HepG2 (cell line): Measurements from ENCODE around the gene TM7SF3. TPM values are rescaled to one million over a fixed set of nuclear protein-coding genes. Genes with fewer than 3 reads are reported as not detected.

Experiments used
- ATAC-seq: fragments of 200-7000 bp; cut with Tn5 transposase; 3 replicates; pipeline ENCODE4 v1.9.1; 2020; ENCODE audit warnings: mild to moderate bottlenecking, moderate library complexity
- BruUV-seq: library from RNA; stranded (reverse); fragments of 400-500 nt; replicated peaks from 2 replicates; lab custom pipeline; 2021; lab: Mats Ljungman, UMichigan
- CTCF ChIA-PET: fragments of 300-600 bp; formaldehyde crosslinking; extraction: SDS; loops from one replicate; lab custom pipeline; 2021; ENCODE audit warnings: low total read pairs, inconsistent platforms, low intra/inter-chr PET ratio; lab: Yijun Ruan, JAX
- POLR2A ChIA-PET: fragments of 350-600 bp; sonication (Branson Sonifier 250); formaldehyde crosslinking; loops from one replicate; lab custom pipeline; 2020; ENCODE audit warnings: antibody characterized with exemption, inconsistent platforms; lab: Yijun Ruan, JAX
- DNase-seq: peaks from one replicate; pipeline ENCODE4 v3.0.0-alpha.2; 2015; ENCODE audit warnings: low spot score
- FAIRE-seq: peaks from 3 replicates; lab custom pipeline; 2011; peaks lifted over from hg19 to GRCh38; lab: Jason Lieb, UNC
- H2AFZ ChIP-seq: one replicate; pipeline ENCODE4 v1.6.1; 2011; ENCODE audit warnings: low read length, inconsistent platforms
- H3K27ac ChIP-seq: fragments of 300-600 bp; 3 replicates; pipeline ENCODE4 v1.8.0; 2011; ENCODE audit warnings: mixed run types, mild to moderate bottlenecking, mixed read lengths, low read length, inconsistent platforms; ENCODE audit not compliant: insufficient read depth; ENCODE audit errors: extremely low read length
- H3K27me3 ChIP-seq, 2 experiments: fragments of 200-600 bp in 1 of 2; 2 replicates in 1 of 2; 3 replicates in 1 of 2; pipeline versions ENCODE4 v1.6.0 to v1.8.0; 2011; ENCODE audit warnings: low read length in 2 of 2, mild to moderate bottlenecking in 2 of 2, moderate library complexity in 2 of 2, inconsistent platforms in 1 of 2; ENCODE audit not compliant: insufficient read depth in 2 of 2, control insufficient read depth in 1 of 2
- H3K36me3 ChIP-seq, 2 experiments: fragments of 200-600 bp in 1 of 2; replicated peaks in 1 of 2; 2 replicates in 1 of 2; 3 replicates in 1 of 2; pipeline versions ENCODE4 v1.5.1 to v1.8.0; 2011; ENCODE audit warnings: low read length in 2 of 2, inconsistent platforms in 1 of 2; ENCODE audit not compliant: insufficient read depth in 2 of 2, control insufficient read depth in 1 of 2
- H3K4me1 ChIP-seq: 2 replicates; pipeline ENCODE4 v1.5.1; 2012; ENCODE audit warnings: low read length, inconsistent platforms; ENCODE audit not compliant: insufficient read depth
- H3K4me2 ChIP-seq: 2 replicates; pipeline ENCODE4 v1.6.0; 2011; ENCODE audit warnings: low read depth, low read length, inconsistent platforms
- H3K4me3 ChIP-seq, 3 experiments: fragments of 200-600 bp in 1 of 3; sonication (generic), shearing (Covaris generic) in 1 of 3; replicated peaks in 1 of 3; 2 replicates each; pipeline ENCODE4 v1.5.1; 2011 to 2016; ENCODE audit warnings: low read length in 3 of 3, inconsistent platforms in 2 of 3, low read depth in 2 of 3, mild to moderate bottlenecking in 2 of 3, control low read depth in 1 of 3, mixed read lengths in 1 of 3; ENCODE audit not compliant: insufficient read depth in 1 of 3
- H3K79me2 ChIP-seq: one replicate; pipeline ENCODE4 v1.6.1; 2011; ENCODE audit warnings: low read length, inconsistent platforms; ENCODE audit not compliant: insufficient read depth
- H3K9ac ChIP-seq: 2 replicates; pipeline ENCODE4 v1.6.0; 2011; ENCODE audit warnings: mild to moderate bottlenecking, low read depth, low read length, inconsistent platforms; ENCODE audit not compliant: insufficient read depth
- H3K9me3 ChIP-seq: 2 replicates; pipeline ENCODE4 v1.5.1; 2012; ENCODE audit warnings: mild to moderate bottlenecking, low read length
- H4K20me1 ChIP-seq: 2 replicates; pipeline ENCODE4 v1.6.0; 2011; ENCODE audit warnings: inconsistent platforms, mild to moderate bottlenecking, low read length, moderate library complexity; ENCODE audit not compliant: insufficient read depth
- ARNT2 ChIP-seq: sonication (generic); formaldehyde crosslinking; IDR thresholded peaks from 2 replicates; pipeline ENCODE4 v1.8.0; 2022; ENCODE audit warnings: mild to moderate bottlenecking, low read depth, missing genetic modification reagents, moderate library complexity
- FOXC1 ChIP-seq: sonication (generic); formaldehyde crosslinking; IDR thresholded peaks from 2 replicates; pipeline ENCODE4 v1.8.0; 2022; ENCODE audit warnings: mild to moderate bottlenecking, missing genetic modification reagents, borderline replicate concordance
- HNRNPH1 ChIP-seq: fragments of 200-400 bp; formaldehyde crosslinking; optimal IDR thresholded peaks from 2 replicates; pipeline ENCODE3; 2017; ENCODE audit warnings: mild to moderate bottlenecking, low read depth, low read length
- SIN3A ChIP-seq: IDR thresholded peaks from 2 replicates; pipeline ENCODE4 v1.6.1; 2011; ENCODE audit warnings: low read depth, mild to moderate bottlenecking, control low read depth, low read length, borderline replicate concordance
- SRF ChIP-seq: IDR thresholded peaks from 2 replicates; pipeline ENCODE4 v1.6.1; 2011; ENCODE audit warnings: mild to moderate bottlenecking, low read depth, low read length, moderate library complexity
- ZNF17 ChIP-seq: sonication (generic); formaldehyde crosslinking; IDR thresholded peaks from 2 replicates; pipeline ENCODE4 v1.5.0; 2020; ENCODE audit warnings: mild to moderate bottlenecking, missing genetic modification reagents
- ZNF549 ChIP-seq: sonication (generic); formaldehyde crosslinking; IDR thresholded peaks from 2 replicates; pipeline ENCODE4 v1.5.0; 2020; ENCODE audit warnings: missing genetic modification reagents
- ZNF550 ChIP-seq: sonication (generic); formaldehyde crosslinking; IDR thresholded peaks from 2 replicates; pipeline ENCODE4 v1.4.0; 2020; ENCODE audit warnings: mild to moderate bottlenecking, missing genetic modification reagents, borderline replicate concordance
- WGBS: methylation state at CpG from one replicate; pipeline ENCODE4 v1.1.6; 2017; ENCODE audit warnings: low lambda C conversion rate; 5-methylcytosine and 5-hydroxymethylcytosine counted together
- in situ Hi-C: cut with HindIII; loops from 2 replicates; pipeline ENCODE4 v1.10.0; 2017; ENCODE audit warnings: low pct_unique_long_range_greater_than_20kb; ENCODE audit not compliant: extremely low pct_ligation_motif_present
- intact Hi-C: fragments of 100-400 bp; cut with micrococcal nuclease; formaldehyde crosslinking; loops from one replicate; pipeline ENCODE4 v1.10.0; 2022; ENCODE audit not compliant: unreplicated experiment
- polyA plus RNA-seq, 8 experiments: library from polyadenylated mRNA; depleted of rRNA in 3 of 8; stranded (reverse) in 7 of 8; unstranded in 1 of 8; fragments of >200 nt; fragmentation: Illumina TruSeq in 4 of 8; extraction: Trizol in 4 of 8; gene quantifications; 2 replicates each; pipeline versions ENCODE4 v1.2.1 to v1.2.3, GENCODE V29; 2011 to 2016; ENCODE audit warnings: low read depth in 4 of 8, missing spikeins in 1 of 8, mixed read lengths in 1 of 8; ENCODE audit not compliant: insufficient read depth in 1 of 8
- total RNA-seq, 5 experiments: library from RNA; depleted of rRNA; stranded (reverse); fragments of >200 nt; fragmentation: Illumina TruSeq; extraction: Trizol; gene quantifications; 2 replicates each; pipeline ENCODE4 v1.2.3, GENCODE V29; 2016; ENCODE audit warnings: low read depth in 1 of 5

TM7SF3 gene
- total and polyA plus RNA-seq, 2 of the 13 experiments (the other 11 are each of a cell fraction or from before 2014, with no cell fraction given) = 116 to 142 TPM

DNA sequence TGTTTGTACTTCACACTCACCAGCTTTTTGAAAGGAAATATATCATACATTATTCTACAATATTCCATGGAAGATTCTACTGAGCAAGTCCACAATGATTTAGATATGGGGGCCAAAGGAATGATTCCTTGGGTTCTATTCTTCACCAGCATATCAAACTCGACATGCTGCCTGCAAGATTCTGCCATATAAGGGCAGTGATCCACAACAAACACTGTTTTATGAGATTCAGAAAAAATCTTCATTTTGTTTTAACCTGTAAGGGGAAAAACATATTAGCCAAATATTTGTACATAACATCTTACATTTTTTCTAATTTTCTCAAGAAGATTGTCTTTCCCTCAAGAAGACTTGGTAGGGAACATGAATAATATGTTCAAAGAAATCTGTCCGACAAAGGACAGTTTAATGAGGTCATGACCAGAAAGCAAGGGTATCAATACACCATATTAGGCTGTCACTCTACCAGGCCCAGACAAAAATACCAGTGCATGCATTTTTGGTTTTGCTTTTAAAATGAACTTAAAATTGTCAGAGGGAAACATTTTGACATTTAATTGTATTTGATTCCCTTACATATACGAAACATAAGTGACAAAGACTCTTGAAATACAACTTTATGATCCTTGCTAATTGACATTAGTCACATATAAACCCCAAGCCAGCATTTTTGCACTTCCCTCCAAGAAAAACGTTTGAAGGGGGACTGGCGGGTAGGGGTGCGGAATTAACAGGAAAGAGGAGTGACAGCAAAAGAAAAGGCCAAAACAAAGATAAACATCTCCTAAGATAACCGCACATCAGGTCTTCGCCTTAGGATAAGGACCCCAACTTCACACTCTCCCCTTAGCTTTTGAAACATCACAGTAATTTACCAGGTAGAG is 77.4 kb downstream of the TM7SF3 start:
- in situ Hi-C loops = loop anchor here (5.0 kb wide), 1 partner anchor 76 kb away; the partner anchor contains the start of gene TM7SF3
- FAIRE-seq (no peak), DNase-seq (no peak), ATAC-seq (no peak)
- intact Hi-C loops = loop anchor here (5.0 kb wide), 1 partner anchor 50 kb away; no protein-coding TSS in a partner anchor
- Histone ChIP-seq H3K9me3 (no peaks in the 10 kb centered on the region), H3K79me2 (peaks cover 64% of the 10 kb centered on the region), H3K27me3 (no peaks in the 10 kb centered on the region; a peak in 2 of 5 replicates), H3K4me2 (peak overlapping the region; percentile 90), H2AFZ (no peak overlapping the region), H3K27ac (peak overlapping the region; percentile 92), H3K36me3 (peaks cover 1 to 3% of the 10 kb centered on the region in 2 experiments; a peak in 4 of 5 replicates), H3K4me3 (peak overlapping the region; percentile 88 to 99 (median 91)), H4K20me1 (peaks cover 10% of the 10 kb centered on the region), H3K4me1 (peaks cover 43% of the 10 kb centered on the region), H3K9ac (peak overlapping the region; percentile 94)
- TF ChIP-seq ZNF550 (no peak), SRF (peak; percentile 60; the same call in 1 of the 2 replicates), SIN3A (peak; percentile 18; the same call in 1 of the 2 replicates), ZNF17 (CRISPR knock-in tag) (no peak), ZNF549 (CRISPR knock-in tag) (no peak), FOXC1 (CRISPR knock-in tag) (no peak), HNRNPH1 (no peak), ARNT2 (no peak)
- ChIA-PET POLR2A (no interaction called here), CTCF (no interaction called here)
- no TSS peak for BruUV-seq
- 6% methylated on average over 8 of the region's 8 CpGs for WGBS
